GM10266 (cell line): ENCODE data around the gene ZNF284.
"Not testable (repeated sequence)": the region's sequence is repeated elsewhere in the genome, so short reads cannot be mapped to it uniquely, and the experiment has no call there.

Experiments used
- DNase-seq: peaks from one replicate; pipeline ENCODE4 v3.0.0; 2012; ENCODE audit errors: extremely low spot score
- CTCF ChIP-seq: IDR thresholded peaks from 2 replicates; pipeline ENCODE4 v1.5.1; 2012; ENCODE audit warnings: mild to moderate bottlenecking, low read depth; ENCODE audit not compliant: control insufficient read depth, insufficient read depth; ENCODE audit errors: missing control alignments

The ZNF284 gene

GRCh38 chr19:44109458-44109857 is 37.5 kb downstream of the ZNF284 start:
- no peak for DNase-seq
- no peak for TF ChIP-seq CTCF

GRCh38 chr19:44111910-44112463 is 40.0 kb downstream of the ZNF284 start:
- DNase-seq = no peak
- TF ChIP-seq CTCF = no peak

GRCh38 chr19:44112802-44113137 is 40.8 kb downstream of the ZNF284 start:
- no peak for TF ChIP-seq CTCF
- DNase-seq = no peak

- TF ChIP-seq CTCF = no peak
- peak; percentile 79 for DNase-seq
Measured at GRCh38 chr19:44113138-44113783, 41.3 kb downstream of the ZNF284 start, which contains the start of gene ZNF225. ZNF225 (plus strand) TSS chr19:44113399; CDS start chr19:44115828, 2,429 bp downstream.

- no peak for TF ChIP-seq CTCF
- DNase-seq = peak; percentile 6
Measured at GRCh38 chr19:44113784-44114390, 41.9 kb downstream of the ZNF284 start.

- not testable (repeated sequence) for DNase-seq
Measured at GRCh38 chr19:44121162-44121561, 49.2 kb downstream of the ZNF284 start.

- no peak for TF ChIP-seq CTCF
Measured at GRCh38 chr19:44131955-44132354, 60.0 kb downstream of the ZNF284 start.

More at GRCh38 chr19:44131955-44132354, 60.0 kb downstream of the ZNF284 start:
- DNase-seq = no peak
